SK-MEL-5 (cell line): ENCODE measurements around the gene DOK3. TPM values are rescaled to one million over a fixed set of nuclear protein-coding genes. Genes with fewer than 3 reads are reported as not detected.

Source experiments
- total RNA-seq: library from RNA; depleted of rRNA; stranded (reverse); fragments of >200 nt; shearing (Covaris generic); gene quantifications from 2 replicates; pipeline ENCODE4 v1.2.3, GENCODE V29; 2014; rRNA removed

The DOK3 gene
- total RNA-seq, 1 experiment from 2014 or later = 2.0 TPM

Other genes starting within 250 kb of the DOK3 start
- gene RAB24, start 206.1 kb downstream of the DOK3 start, total RNA-seq = 11.0 and 14.9 TPM in 2 replicates
- 219 and 221 TPM in 2 replicates for gene PRELID1, start 206.0 kb downstream of the DOK3 start, total RNA-seq
- 1.9 and 3.6 TPM in 2 replicates for gene MXD3, start 197.9 kb downstream of the DOK3 start, total RNA-seq
- 273 and 299 TPM in 2 replicates for gene LMAN2, start 158.2 kb downstream of the DOK3 start, total RNA-seq
- 12.3 and 15.7 TPM in 2 replicates for gene RGS14, start 151.9 kb downstream of the DOK3 start, total RNA-seq
- 0.16 and 0.19 TPM in 2 replicates for gene SLC34A1, start 125.4 kb downstream of the DOK3 start, total RNA-seq
- gene PFN3, start 109.2 kb downstream of the DOK3 start, total RNA-seq = not detected in 2 replicates
- gene F12, start 100.3 kb downstream of the DOK3 start, total RNA-seq = 6.0 and 8.2 TPM in 2 replicates
- gene GRK6, start 83.2 kb downstream of the DOK3 start, total RNA-seq = 18.9 and 19.4 TPM in 2 replicates
- 34.4 and 38.8 TPM in 2 replicates for gene PRR7, start 63.0 kb downstream of the DOK3 start, total RNA-seq
- gene DBN1, start 36.2 kb downstream of the DOK3 start, total RNA-seq = 41.6 and 49.0 TPM in 2 replicates
- gene PDLIM7, start 12.2 kb downstream of the DOK3 start, total RNA-seq = 15.8 and 16.8 TPM in 2 replicates
- gene DDX41, start 7.1 kb upstream of the DOK3 start, total RNA-seq = 131 and 145 TPM in 2 replicates
- 10.0 and 11.4 TPM in 2 replicates for gene FAM193B, start 44.7 kb upstream of the DOK3 start, total RNA-seq
- 74.5 and 80.1 TPM in 2 replicates for gene TMED9, start 82.4 kb upstream of the DOK3 start, total RNA-seq
- 33.0 and 33.8 TPM in 2 replicates for gene B4GALT7, start 90.3 kb upstream of the DOK3 start, total RNA-seq